HG02938 (cell line): ENCODE measurements around the gene PHACTR4.
A peak's percentile ranks its signal among the peaks of the same experiment; 100 is the strongest.
"Not testable (repeated sequence)": the region's sequence is repeated elsewhere in the genome, so short reads cannot be mapped to it uniquely, and the experiment has no call there.

ENCODE experiments used
- ATAC-seq: cut with Tn5 transposase; IDR thresholded peaks from one replicate; pipeline ENCODE4 v1.9.1; 2021; ENCODE audit warnings: mild to moderate bottlenecking, moderate library complexity; ENCODE audit not compliant: unreplicated experiment

Gene PHACTR4

DNA sequence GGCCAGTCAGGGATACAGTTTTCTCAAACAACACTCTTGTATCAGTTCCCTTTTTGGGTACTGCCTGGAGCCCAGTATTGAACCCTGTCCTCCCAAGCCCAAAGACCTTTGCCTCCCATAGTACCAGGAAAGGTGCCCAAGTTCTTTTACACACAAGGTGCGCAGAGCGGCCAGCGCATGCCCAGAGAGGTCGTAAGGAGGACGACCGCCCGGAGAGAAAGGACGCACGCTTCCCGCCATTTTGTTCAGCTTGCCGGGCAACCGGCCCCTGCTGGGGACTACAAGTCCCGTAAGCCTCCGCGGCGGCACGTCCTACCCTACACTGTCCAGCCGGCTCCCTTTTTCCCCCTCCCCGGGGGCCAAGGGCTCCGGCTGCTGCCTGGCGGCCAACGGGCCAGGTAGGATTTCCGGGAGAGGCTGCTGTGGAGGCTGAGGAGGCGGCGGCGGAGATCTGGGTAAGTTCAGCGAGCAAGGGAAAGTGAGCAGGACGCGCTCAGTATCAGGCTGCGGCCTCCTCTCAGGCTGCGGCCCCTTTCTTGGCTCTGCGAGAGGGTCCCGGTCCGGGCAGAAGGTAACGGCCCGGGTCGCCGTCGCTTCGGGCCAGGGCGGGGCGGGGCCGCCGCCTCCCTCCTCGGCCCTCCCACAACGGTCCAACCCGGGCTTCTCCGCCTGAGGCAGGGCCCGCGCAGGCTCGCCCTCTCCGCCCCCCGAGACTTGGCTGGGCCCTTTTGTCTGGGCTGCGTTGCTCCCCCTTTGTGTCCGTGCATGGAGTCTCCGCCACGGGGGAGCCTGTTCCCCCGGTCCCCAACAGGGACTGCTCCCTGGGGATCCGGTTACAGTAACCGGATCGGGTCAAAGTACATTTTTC, at the start of gene PHACTR4:
Gene PHACTR4 (plus strand): TSS at position 370 of the 868 bp plus-strand sequence. CDS start 37,708 bp downstream, outside the sequence.
- ATAC-seq = peak; percentile 73

GRCh38 chr1:28322194-28322593, 47.3 kb upstream of the PHACTR4 start:
- peak; percentile 73 for ATAC-seq

GRCh38 chr1:28323720-28324119, 45.8 kb upstream of the PHACTR4 start:
- ATAC-seq = no peak

DNA sequence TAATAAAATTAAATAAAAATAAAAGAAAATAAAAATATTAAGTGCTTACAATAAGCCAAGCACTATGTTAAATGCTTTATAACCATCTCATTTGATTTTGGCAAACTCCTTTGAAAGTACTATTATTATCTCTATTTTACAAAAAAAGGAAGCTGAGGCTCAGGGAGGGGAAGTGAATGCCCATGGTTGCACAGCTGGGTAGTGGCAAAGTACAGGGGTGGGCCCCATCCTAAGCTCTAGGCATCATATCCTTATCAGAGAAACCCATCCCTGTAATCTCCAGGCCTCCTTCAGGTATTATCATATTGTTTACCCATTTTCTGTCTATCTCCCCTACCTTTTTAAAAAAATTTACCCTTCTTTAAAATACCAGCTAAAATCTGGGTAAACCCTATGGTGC, 43.0 kb upstream of the PHACTR4 start:
- ATAC-seq = no peak

DNA sequence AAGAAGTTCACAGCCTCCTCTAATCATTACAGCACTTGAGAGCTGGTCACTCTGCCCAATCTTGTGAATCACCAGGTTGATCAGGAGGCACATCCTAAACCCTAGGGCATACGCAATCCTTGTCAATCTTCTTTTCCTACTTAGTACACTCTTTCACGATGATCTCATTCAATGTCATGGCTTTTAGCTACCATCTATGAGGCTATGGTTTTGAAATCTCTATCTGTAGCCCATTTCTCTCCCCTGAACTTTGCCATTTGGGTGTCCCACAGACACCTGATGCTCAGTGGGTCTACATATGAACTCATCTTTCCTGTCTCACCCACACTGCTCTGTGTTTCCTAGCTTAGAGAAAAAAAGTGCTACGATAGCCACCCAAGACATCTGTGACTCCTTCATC, 42.6 kb upstream of the PHACTR4 start:
- ATAC-seq = no peak

GRCh38 chr1:28327431-28327830, 42.1 kb upstream of the PHACTR4 start:
- ATAC-seq = not testable (repeated sequence)

- ATAC-seq = no peak
Measured at GRCh38 chr1:28328228-28328648, 41.3 kb upstream of the PHACTR4 start.

DNA sequence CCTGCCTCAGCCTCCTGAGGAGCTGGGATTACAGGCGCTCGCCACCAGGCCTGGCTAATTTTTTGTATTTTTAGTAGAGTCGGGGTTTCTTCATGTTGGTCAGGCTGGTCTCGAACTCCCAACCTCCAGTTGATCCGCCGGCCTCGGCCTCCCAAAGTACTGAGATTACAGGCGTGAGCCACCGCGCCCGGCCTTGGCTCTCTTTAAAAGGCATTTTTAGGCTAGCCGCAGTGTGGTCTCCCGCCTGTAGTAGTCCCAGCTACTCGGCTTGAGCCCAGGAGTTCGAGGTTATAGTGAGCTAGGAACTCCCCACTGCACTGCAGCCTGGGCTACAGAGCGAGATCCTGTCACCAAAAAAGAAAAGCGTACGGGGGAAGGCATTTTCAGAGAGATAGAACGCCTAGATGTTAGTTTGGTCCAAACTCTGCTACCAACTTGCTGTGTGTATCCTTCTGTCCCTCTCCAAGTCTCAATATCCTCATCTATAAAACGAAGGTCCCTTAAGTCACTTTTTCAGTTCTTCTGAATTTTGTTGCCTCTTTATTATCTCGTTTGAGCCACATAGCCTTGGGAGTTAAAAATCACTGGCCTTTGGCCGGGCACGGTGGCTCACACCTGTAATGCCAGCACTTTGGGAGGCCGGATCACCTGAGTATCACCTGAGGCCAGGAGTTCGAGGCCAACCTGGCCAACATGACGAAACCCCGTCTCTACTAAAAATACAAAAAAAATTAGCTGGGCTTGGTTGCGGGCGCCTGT, 40.0 kb upstream of the PHACTR4 start:
- ATAC-seq = no peak

- no peak for ATAC-seq
Measured at GRCh38 chr1:28338897-28339296, 30.6 kb upstream of the PHACTR4 start.

- no peak for ATAC-seq
Measured at GRCh38 chr1:28339551-28339950, 30.0 kb upstream of the PHACTR4 start.

DNA sequence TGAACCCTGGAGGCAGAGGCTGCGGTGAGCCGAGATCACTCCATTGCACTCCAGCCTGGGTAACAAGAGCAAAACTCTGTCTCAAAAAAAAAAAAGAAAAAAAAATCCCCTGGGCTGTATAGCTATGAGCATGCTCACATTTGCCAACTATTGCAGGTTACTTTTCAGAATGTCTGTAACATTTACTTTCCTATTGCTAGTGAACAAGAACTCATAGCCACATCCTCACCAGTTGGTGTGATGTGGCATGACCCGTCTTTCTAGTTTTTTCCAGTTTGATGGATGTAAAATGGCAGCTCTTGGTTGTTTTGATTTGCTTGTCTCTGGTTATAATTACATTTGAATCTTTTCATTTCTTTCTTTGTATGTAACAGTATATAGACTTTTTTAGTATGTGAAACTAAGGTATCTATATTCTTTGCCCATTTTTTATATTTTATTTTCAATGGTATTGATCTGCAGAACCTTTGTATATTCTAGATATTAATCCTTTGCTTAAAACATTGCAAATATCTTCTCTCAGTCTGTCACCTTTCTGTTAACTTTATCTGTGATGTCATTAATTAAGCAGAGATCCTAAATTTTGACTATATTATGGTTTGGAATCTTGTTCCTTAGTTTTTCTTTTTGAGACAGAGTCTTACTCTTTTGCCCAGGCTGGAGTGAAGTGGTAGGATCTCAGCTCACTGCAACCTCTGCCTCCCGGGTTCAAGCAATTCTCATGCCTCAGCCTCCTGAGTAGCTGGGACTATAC, 29.1 kb upstream of the PHACTR4 start:
- no peak for ATAC-seq

- no peak for ATAC-seq
Measured at GRCh38 chr1:28341591-28341990, 27.9 kb upstream of the PHACTR4 start.

GRCh38 chr1:28343405-28343804, 26.1 kb upstream of the PHACTR4 start:
- no peak for ATAC-seq

- ATAC-seq = not testable (repeated sequence)
Measured at GRCh38 chr1:28353248-28353810, 16.2 kb upstream of the PHACTR4 start.

- ATAC-seq = no peak
Measured at GRCh38 chr1:28354121-28354520, 15.4 kb upstream of the PHACTR4 start.

GRCh38 chr1:28358716-28359115, 10.8 kb upstream of the PHACTR4 start:
- ATAC-seq = no peak

DNA sequence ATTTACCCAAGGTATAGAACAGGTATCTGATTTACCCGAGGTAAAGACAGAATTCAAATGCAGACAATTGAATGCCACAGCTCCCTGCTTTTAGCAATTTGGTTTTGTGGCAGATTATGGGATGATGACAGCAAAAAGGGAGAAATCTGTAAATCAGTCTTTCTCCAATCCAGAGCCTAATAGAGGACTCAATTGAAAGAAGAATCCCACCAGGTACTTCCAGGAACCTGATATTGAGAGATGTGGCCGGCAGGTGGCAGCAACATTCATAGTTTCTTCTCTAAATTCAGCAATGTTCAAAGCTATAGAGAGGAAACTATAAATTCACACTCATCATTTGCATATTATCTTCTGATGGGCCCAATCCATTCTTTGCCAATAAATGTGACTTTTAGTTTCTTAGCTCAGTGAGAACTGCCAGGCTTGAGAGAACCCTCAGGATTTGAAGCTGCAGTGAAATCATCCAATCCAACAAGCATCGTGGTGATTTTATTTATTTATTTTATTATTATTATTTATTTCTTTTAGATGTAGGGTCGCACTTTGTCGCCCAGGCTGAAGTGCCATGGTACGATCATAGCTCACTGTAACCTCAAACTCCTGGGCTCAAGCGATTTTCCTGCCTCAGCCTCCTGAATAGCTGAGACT, 9.8 kb upstream of the PHACTR4 start:
- no peak for ATAC-seq

- ATAC-seq = no peak
Measured at GRCh38 chr1:28364888-28365287, 4.7 kb upstream of the PHACTR4 start.

DNA sequence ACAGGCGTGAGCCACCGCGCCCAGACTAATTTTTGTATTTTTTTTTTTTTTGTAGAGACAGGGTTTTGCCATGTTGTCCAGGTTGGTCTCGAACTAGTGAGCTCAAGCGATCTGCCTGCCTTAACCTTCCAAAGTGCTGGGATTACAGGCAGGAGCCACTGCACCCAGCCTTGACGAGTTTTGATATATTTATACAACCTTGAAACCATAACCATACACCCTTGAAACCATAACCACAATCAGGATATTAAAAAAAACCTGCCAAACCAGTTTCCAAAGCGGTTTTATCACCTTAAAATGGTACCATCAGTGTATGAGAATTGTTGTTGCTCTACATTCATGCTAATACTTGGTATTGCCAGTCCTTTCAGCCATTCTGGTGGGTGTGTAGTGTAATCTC, 3.7 kb upstream of the PHACTR4 start:
- ATAC-seq = no peak

DNA sequence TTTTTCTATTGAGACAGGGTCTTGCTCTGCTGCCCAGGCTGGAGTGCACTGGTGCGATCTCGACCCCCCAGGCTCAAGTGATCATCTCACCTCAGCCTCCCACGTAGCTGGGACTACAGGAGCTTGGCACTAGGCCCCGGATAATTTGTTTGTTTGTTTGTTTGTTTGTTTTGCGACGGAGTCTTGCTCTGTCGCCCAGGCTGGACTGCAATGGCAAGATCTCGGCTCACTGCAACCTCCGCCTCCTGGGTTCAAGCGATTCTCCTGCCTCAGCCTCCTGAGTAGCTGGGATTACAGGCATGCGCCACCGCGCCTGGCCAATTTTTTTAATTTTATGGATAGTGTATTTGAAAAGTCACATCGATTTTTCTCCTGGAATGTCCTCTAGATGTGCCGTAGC, 932 bp upstream of the PHACTR4 start:
- ATAC-seq = not testable (repeated sequence)
